Mammary epithelial cell (primary cell): Measurements from ENCODE around the gene SLIRP.

Experiments
- EZH2 ChIP-seq: IDR thresholded peaks from 2 replicates; pipeline ENCODE4 v1.6.1; 2012; ENCODE audit warnings: low read length, inconsistent platforms, borderline replicate concordance
- TF ChIP-seq, protein P1 (sequence below), 2 donors: IDR thresholded peaks in 1 of 2; conservative IDR thresholded peaks in 1 of 2; 2 replicates each; pipeline ENCODE4 v1.5.1; 2011 to 2012; ENCODE audit warnings: inconsistent platforms in 2 of 2, low read length in 2 of 2, mild to moderate bottlenecking in 2 of 2, control low read depth in 1 of 2, low read depth in 1 of 2; ENCODE audit not compliant: insufficient read depth in 1 of 2; ENCODE audit errors: extremely low read depth in 1 of 2

- TF ChIP-seq, protein P1, sequence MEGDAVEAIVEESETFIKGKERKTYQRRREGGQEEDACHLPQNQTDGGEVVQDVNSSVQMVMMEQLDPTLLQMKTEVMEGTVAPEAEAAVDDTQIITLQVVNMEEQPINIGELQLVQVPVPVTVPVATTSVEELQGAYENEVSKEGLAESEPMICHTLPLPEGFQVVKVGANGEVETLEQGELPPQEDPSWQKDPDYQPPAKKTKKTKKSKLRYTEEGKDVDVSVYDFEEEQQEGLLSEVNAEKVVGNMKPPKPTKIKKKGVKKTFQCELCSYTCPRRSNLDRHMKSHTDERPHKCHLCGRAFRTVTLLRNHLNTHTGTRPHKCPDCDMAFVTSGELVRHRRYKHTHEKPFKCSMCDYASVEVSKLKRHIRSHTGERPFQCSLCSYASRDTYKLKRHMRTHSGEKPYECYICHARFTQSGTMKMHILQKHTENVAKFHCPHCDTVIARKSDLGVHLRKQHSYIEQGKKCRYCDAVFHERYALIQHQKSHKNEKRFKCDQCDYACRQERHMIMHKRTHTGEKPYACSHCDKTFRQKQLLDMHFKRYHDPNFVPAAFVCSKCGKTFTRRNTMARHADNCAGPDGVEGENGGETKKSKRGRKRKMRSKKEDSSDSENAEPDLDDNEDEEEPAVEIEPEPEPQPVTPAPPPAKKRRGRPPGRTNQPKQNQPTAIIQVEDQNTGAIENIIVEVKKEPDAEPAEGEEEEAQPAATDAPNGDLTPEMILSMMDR (conservative IDR thresholded peaks at IDR 0.05 in 1 of 2, IDR thresholded peaks at IDR 0.05 in 1 of 2; ENCODE audit: extremely low read depth in 1 of 2, insufficient read depth in 1 of 2, low read depth in 1 of 2, low read length in 2 of 2), result no peak
- TF ChIP-seq EZH2, result no peak
Measured at GRCh38 chr14:77714926-77715325, 7.0 kb downstream of the SLIRP start.
